WERI-Rb-1 (cell line): Measurements from ENCODE around the gene MFSD2A.

Source experiments
- DNase-seq: peaks from one replicate; pipeline ENCODE4 v3.0.0-alpha.2; 2020
- H3K27ac ChIP-seq: fragments of 250-450 bp; sonication (Bioruptor Pico); 2 replicates; pipeline ENCODE4 v1.5.1; 2020; ENCODE audit warnings: mild to moderate bottlenecking, moderate library complexity
- H3K27me3 ChIP-seq: fragments of 250-450 bp; sonication (Bioruptor Pico); 2 replicates; pipeline ENCODE4 v1.5.1; 2021; ENCODE audit warnings: mild to moderate bottlenecking, low read depth, moderate library complexity; ENCODE audit not compliant: insufficient read depth, severe bottlenecking
- H3K36me3 ChIP-seq: fragments of 250-450 bp; sonication (Bioruptor Pico); 2 replicates; pipeline ENCODE4 v1.5.1; 2020; ENCODE audit warnings: mild to moderate bottlenecking, moderate library complexity
- H3K4me3 ChIP-seq: 2 replicates; pipeline ENCODE4 v1.5.1; 2011; ENCODE audit warnings: low read depth, mild to moderate bottlenecking, control low read depth, low read length
- H3K9me3 ChIP-seq: fragments of 250-450 bp; sonication (Bioruptor Pico); 2 replicates; pipeline ENCODE4 v1.5.1; 2021; ENCODE audit warnings: mild to moderate bottlenecking, moderate library complexity; ENCODE audit not compliant: severe bottlenecking
- CTCF ChIP-seq: IDR thresholded peaks from 2 replicates; pipeline ENCODE4 v1.5.1; 2011; ENCODE audit warnings: low read depth, mild to moderate bottlenecking, control low read depth, inconsistent platforms, low read length

MFSD2A gene

GRCh38 chr1:40011198-40011597 is 56.3 kb downstream of the MFSD2A start:
- no peak for DNase-seq
- no peaks in the 10 kb centered on the region for H3K36me3 ChIP-seq
- TF ChIP-seq CTCF = no peak

GRCh38 chr1:40014253-40014706 is 59.3 kb downstream of the MFSD2A start:
- H3K27ac ChIP-seq = no peak overlapping the region
- DNase-seq = no peak
- no peaks in the 10 kb centered on the region for H3K27me3 ChIP-seq
- no peaks in the 10 kb centered on the region for H3K36me3 ChIP-seq
- TF ChIP-seq CTCF = no peak
- no peaks in the 10 kb centered on the region for H3K9me3 ChIP-seq
- no peak overlapping the region for H3K4me3 ChIP-seq

More at GRCh38 chr1:40011198-40011597, 56.3 kb downstream of the MFSD2A start:
- Histone ChIP-seq H3K27me3 (no peaks in the 10 kb centered on the region), H3K4me3 (no peak overlapping the region), H3K9me3 (no peaks in the 10 kb centered on the region), H3K27ac (no peak overlapping the region)

DNA sequence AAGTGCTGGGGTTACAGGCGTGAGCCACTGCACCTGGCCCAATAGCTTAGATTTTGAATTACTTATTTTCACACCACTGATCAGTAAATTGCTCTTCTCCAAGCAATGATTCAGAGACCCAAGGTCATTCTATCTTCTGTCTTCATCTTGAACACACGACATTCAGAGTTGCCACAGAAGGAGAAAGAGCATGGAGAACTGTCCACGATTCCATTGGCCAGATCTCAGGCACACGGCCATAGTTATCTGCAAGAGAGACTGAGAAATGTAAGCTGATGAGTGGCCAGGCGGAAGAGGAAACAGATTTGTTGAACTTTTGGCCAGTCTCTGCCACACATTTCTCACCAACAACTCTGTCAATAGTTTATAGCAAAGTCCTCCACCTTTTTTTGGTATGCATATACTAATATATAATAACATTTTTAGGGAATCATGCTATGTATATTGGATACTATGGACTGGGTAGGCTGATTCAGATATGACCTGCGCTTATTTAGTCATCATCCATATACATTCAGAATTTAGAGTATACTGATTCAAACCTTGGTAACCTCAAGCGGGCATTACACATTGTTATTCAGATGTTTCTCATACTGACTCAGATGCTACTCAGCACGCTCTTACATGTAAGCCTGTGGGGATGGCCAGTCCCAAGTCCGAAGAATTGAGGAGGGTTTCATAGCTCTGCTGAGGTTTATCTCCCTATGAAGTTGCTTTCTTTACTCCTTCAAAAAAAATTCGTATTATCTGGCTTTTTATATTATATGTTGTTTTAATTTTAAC is 60.1 kb downstream of the MFSD2A start:
- no peaks in the 10 kb centered on the region for H3K27me3 ChIP-seq
- no peaks in the 10 kb centered on the region for H3K9me3 ChIP-seq
- no peak overlapping the region for H3K4me3 ChIP-seq
- H3K27ac ChIP-seq = no peak overlapping the region
- TF ChIP-seq CTCF = no peak
- DNase-seq = no peak
- no peaks in the 10 kb centered on the region for H3K36me3 ChIP-seq

DNA sequence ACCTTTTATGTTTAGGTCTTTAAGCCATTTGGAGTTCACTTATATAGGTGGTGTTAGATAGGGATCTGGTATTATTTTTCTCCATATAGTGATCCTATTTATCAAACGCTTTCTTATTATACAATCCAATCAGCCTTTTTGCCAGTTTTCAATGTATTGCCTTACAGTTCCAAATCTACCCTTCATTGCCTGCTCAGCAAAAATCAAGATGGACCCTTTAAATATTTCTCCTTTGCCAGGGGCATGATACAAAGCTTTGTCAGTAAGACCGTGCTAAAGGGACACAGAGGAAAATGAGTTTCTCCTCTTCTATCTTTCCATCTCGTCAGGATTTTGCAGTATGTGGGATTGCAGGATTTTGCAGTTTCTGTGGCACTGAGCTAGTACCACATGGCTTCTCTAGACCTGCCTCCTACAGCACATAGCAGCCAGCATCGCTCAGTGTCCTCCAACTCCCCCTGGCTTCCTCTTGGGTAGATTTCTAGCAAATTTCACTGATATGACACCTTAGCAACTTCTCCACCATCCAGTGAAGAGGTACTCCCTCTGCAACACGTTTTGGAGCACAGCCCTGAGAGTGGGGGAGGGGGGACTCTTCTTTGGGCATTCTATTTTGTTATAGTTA is 63.1 kb downstream of the MFSD2A start:
- TF ChIP-seq CTCF = no peak
- Histone ChIP-seq H3K4me3 (no peak overlapping the region), H3K27me3 (no peaks in the 10 kb centered on the region), H3K9me3 (peaks cover 2% of the 10 kb centered on the region), H3K36me3 (no peaks in the 10 kb centered on the region), H3K27ac (no peak overlapping the region)
- DNase-seq = no peak
